A549 (cell line): ENCODE data around the gene C4BPB. TPM values are rescaled to one million over a fixed set of nuclear protein-coding genes. Genes with fewer than 3 reads are reported as not detected.
A peak's percentile ranks its signal among the peaks of the same experiment; 100 is the strongest.

ENCODE experiments used
- ATAC-seq, 2 experiments: fragments of 200-7000 bp in 1 of 2; fragments of >200 bp in 1 of 2; cut with Nextera tagmentation in 1 of 2; cut with Tn5 transposase in 1 of 2; 3 replicates each; pipeline versions ENCODE4 v1.8.0 to v1.9.1; 2018 to 2020; ENCODE audit warnings: mild to moderate bottlenecking in 1 of 2, moderate library complexity in 1 of 2
- CTCF ChIA-PET: fragments of 300-600 bp; sonication (Branson Sonifier 250); formaldehyde crosslinking; extraction: SDS; loops from one replicate; lab custom pipeline; 2021; ENCODE audit warnings: antibody characterized with exemption, inconsistent platforms; lab: Yijun Ruan, JAX
- POLR2A ChIA-PET: fragments of 350-600 bp; formaldehyde crosslinking; extraction: SDS; loops from one replicate; lab custom pipeline; 2021; ENCODE audit warnings: antibody characterized with exemption, inconsistent platforms; lab: Yijun Ruan, JAX
- DNase-seq, 2 experiments: peaks; one replicate each; pipeline versions ENCODE4 v3.0.0 to v3.0.0-alpha.2; 2011 to 2016; ENCODE audit warnings: low read depth in 1 of 2, low spot score in 1 of 2
- FAIRE-seq: peaks from 2 replicates; lab custom pipeline; 2011; peaks lifted over from hg19 to GRCh38; lab: Jason Lieb, UNC
- H3K27ac ChIP-seq, 2 experiments: fragments of >200 bp; sonication (Bioruptor Twin); formaldehyde crosslinking; 3 replicates each; pipeline ENCODE4 v1.5.1; 2016 to 2017
- H3K4me1 ChIP-seq: fragments of >200 bp; sonication (Bioruptor Twin); formaldehyde crosslinking; 3 replicates; pipeline ENCODE4 v1.6.1; 2016
- H3K4me2 ChIP-seq: fragments of >200 bp; sonication (Bioruptor Twin); formaldehyde crosslinking; 3 replicates; pipeline ENCODE4 v1.6.1; 2016
- H3K4me3 ChIP-seq: fragments of >200 bp; sonication (Bioruptor Twin); formaldehyde crosslinking; 3 replicates; pipeline ENCODE4 v1.5.1; 2016
- H3K9me3 ChIP-seq: fragments of >200 bp; sonication (Bioruptor Twin); formaldehyde crosslinking; 3 replicates; pipeline ENCODE4 v1.6.1; 2016
- ATOH8 ChIP-seq: fragments of 250-450 bp; sonication (Bioruptor Pico); IDR thresholded peaks from 2 replicates; pipeline ENCODE4 v1.5.0; 2020; ENCODE audit warnings: low read depth, mild to moderate bottlenecking, moderate library complexity
- EHMT2 ChIP-seq: fragments of 200-600 bp; sonication (generic); IDR thresholded peaks from 2 replicates; pipeline ENCODE4 v1.6.1; 2016; ENCODE audit warnings: antibody characterized with exemption, low read depth, mild to moderate bottlenecking, moderate library complexity
- EP300 ChIP-seq, 2 experiments: fragments of >200 bp; sonication (Bioruptor Twin); formaldehyde crosslinking; IDR thresholded peaks; 2 replicates in 1 of 2; 3 replicates in 1 of 2; pipeline ENCODE4 v1.6.1; 2016 to 2017
- FOSL2 ChIP-seq, 2 experiments: fragments of 450-650 bp in 1 of 2; fragments of >200 bp in 1 of 2; sonication (Bioruptor Twin) in 1 of 2; formaldehyde crosslinking; IDR thresholded peaks; 2 replicates each; pipeline versions ENCODE4 v1.5.0 to v1.6.1; 2016 to 2020; ENCODE audit warnings: mild to moderate bottlenecking in 1 of 2, moderate library complexity in 1 of 2
- HDAC2 ChIP-seq: fragments of 200-600 bp; sonication (generic); IDR thresholded peaks from 2 replicates; pipeline ENCODE4 v1.6.1; 2016
- HEYL ChIP-seq: fragments of 250-450 bp; sonication (Bioruptor Pico); IDR thresholded peaks from 2 replicates; pipeline ENCODE4 v1.8.0; 2021; ENCODE audit warnings: mild to moderate bottlenecking, moderate library complexity
- HOXB13 ChIP-seq: fragments of 250-450 bp; sonication (Bioruptor Pico); IDR thresholded peaks from 2 replicates; pipeline ENCODE4 v1.5.0; 2020; ENCODE audit warnings: low read depth, mild to moderate bottlenecking, moderate library complexity
- HOXB5 ChIP-seq: fragments of 250-450 bp; sonication (Bioruptor Pico); IDR thresholded peaks from 2 replicates; pipeline ENCODE4 v1.5.0; 2020; ENCODE audit warnings: mild to moderate bottlenecking, moderate library complexity
- JUN ChIP-seq, 2 experiments: fragments of >200 bp; sonication (Bioruptor Twin); formaldehyde crosslinking; IDR thresholded peaks; 2 replicates in 1 of 2; 3 replicates in 1 of 2; pipeline ENCODE4 v1.6.1; 2016 to 2017
- MAFK ChIP-seq: fragments of 450-650 bp; IDR thresholded peaks from 2 replicates; pipeline ENCODE4 v1.6.1; 2014; ENCODE audit not compliant: partially characterized antibody
- MYC ChIP-seq: IDR thresholded peaks from 2 replicates; pipeline ENCODE4 v1.6.1; 2012; ENCODE audit warnings: mild to moderate bottlenecking, inconsistent platforms, low read length, improper control_type of control experiment, borderline replicate concordance
- PBX3 ChIP-seq: IDR thresholded peaks from 2 replicates; pipeline ENCODE4 v1.6.1; 2012
- POLR2A ChIP-seq: IDR thresholded peaks from 2 replicates; pipeline ENCODE4 v1.6.1; 2012; ENCODE audit warnings: mild to moderate bottlenecking, low read length
- SMC3 ChIP-seq: fragments of >200 bp; sonication (Bioruptor Twin); formaldehyde crosslinking; IDR thresholded peaks from 3 replicates; pipeline ENCODE4 v1.6.1; 2018; ENCODE audit warnings: inconsistent platforms
- TP53 ChIP-seq: fragments of 250-450 bp; sonication (Bioruptor Pico); IDR thresholded peaks from 2 replicates; pipeline ENCODE4 v1.5.0; 2021; ENCODE audit warnings: mild to moderate bottlenecking, moderate library complexity
- ZC3H11A ChIP-seq: fragments of 450-650 bp; IDR thresholded peaks from 2 replicates; pipeline ENCODE4 v1.6.1; 2014; ENCODE audit warnings: antibody characterized with exemption, mild to moderate bottlenecking
- WGBS: methylation state at CpG from one replicate; pipeline ENCODE4 v1.1.6; 2017; ENCODE audit errors: missing lambda C conversion rate; 5-methylcytosine and 5-hydroxymethylcytosine counted together
- polyA plus RNA-seq, 4 experiments: library from polyadenylated mRNA; depleted of rRNA in 3 of 4; stranded (reverse); fragments of >200 nt; fragmentation: RNase III in 1 of 4; extraction: RNeasy Plus Mini Kit Qiagen cat#74134 plus additional on column Dnase treatment in 1 of 4; gene quantifications; 2 replicates in 3 of 4; 3 replicates in 1 of 4; pipeline ENCODE4 v1.2.3, GENCODE V29; 2011 to 2017
- TF ChIP-seq, protein P1 (sequence below): fragments of 250-450 bp; sonication (Bioruptor Pico); IDR thresholded peaks from 2 replicates; pipeline ENCODE4 v1.5.0; 2021; ENCODE audit warnings: mild to moderate bottlenecking, moderate library complexity, borderline replicate concordance
- TF ChIP-seq, protein P2 (sequence below): fragments of 150-350 bp; IDR thresholded peaks from 2 replicates; pipeline ENCODE4 v1.6.1; 2014; ENCODE audit warnings: low read depth, mild to moderate bottlenecking, low read length

Gene C4BPB
- polyA plus RNA-seq, 2 of the 4 experiments (the other 2 are of a cell fraction): 0.74 to 5.1 TPM

GRCh38 chr1:207049054-207049453 lies 39.6 kb upstream of the C4BPB start:
- FAIRE-seq (no peak), ATAC-seq (no peak), DNase-seq (no peak)
- peak overlapping the region; percentile 91; the same call in 2 of the 3 replicates for H3K4me3 ChIP-seq
- H3K9me3 ChIP-seq: no peaks in the 10 kb centered on the region
- ChIA-PET POLR2A (interaction anchor here (1.1 kb wide), 1 partner anchor 24 kb away, joined by 3 read pairs; no protein-coding TSS in a partner anchor), CTCF (interaction anchor here (0.5 to 3.5 kb wide), 19 partner anchors 9 to 702 kb away, joined by 3 to 40 read pairs (median 7); partner anchors contain the start of gene C1orf116)
- peak overlapping the region; percentile 80 for H3K4me2 ChIP-seq
- H3K27ac ChIP-seq: peak overlapping the region in 1 of 2 experiments; percentile 97; a peak in 3 of 6 replicates
- peaks cover 61% of the 10 kb centered on the region for H3K4me1 ChIP-seq
- WGBS: 69% methylated on average over 4 of the region's 4 CpGs
- TF ChIP-seq ATOH8 (CRISPR knock-in tag) (no peak), EHMT2 (no peak), JUN (IDR thresholded peaks at IDR 0.05) (no peak), HOXB13 (CRISPR knock-in tag) (no peak), HOXB5 (CRISPR knock-in tag) (no peak), PBX3 (no peak), POLR2A (no peak), HDAC2 (no peak), MYC (no peak), ZC3H11A (no peak), MAFK (no peak), HEYL (CRISPR knock-in tag) (no peak), FOSL2 (IDR thresholded peaks at IDR 0.05) (no peak), FOSL2 (CRISPR knock-in tag; IDR thresholded peaks at IDR 0.05) (no peak), TP53 (no peak), EP300 (IDR thresholded peaks at IDR 0.05) (no peak)
- TF ChIP-seq, protein P1, sequence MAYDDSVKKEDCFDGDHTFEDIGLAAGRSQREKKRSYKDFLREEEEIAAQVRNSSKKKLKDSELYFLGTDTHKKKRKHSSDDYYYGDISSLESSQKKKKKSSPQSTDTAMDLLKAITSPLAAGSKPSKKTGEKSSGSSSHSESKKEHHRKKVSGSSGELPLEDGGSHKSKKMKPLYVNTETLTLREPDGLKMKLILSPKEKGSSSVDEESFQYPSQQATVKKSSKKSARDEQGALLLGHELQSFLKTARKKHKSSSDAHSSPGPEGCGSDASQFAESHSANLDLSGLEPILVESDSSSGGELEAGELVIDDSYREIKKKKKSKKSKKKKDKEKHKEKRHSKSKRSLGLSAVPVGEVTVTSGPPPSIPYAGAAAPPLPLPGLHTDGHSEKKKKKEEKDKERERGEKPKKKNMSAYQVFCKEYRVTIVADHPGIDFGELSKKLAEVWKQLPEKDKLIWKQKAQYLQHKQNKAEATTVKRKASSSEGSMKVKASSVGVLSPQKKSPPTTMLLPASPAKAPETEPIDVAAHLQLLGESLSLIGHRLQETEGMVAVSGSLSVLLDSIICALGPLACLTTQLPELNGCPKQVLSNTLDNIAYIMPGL (CRISPR knock-in tag): no peak
- TF ChIP-seq, protein P2, sequence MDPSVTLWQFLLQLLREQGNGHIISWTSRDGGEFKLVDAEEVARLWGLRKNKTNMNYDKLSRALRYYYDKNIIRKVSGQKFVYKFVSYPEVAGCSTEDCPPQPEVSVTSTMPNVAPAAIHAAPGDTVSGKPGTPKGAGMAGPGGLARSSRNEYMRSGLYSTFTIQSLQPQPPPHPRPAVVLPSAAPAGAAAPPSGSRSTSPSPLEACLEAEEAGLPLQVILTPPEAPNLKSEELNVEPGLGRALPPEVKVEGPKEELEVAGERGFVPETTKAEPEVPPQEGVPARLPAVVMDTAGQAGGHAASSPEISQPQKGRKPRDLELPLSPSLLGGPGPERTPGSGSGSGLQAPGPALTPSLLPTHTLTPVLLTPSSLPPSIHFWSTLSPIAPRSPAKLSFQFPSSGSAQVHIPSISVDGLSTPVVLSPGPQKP: no peak

DNA sequence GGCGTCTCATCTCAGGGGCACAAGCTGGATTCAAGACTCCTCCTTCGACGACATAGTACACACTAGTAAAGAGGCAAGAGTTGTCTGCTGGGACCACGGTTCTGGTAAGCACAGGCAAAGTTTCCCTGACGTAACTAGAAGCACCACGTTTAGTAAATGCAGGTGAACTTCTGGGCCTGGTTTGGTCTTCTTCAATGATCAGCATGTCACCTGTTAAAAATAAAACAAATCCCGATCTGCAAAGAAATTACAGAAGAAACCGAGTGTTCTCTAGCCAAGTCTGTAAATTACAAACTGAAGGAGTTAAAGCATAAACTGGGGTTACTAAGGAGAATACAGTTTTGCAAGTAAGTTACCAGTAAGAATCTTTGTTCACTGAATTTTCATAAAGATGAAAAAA lies 39.1 kb upstream of the C4BPB start:
- DNase-seq (no peak), ATAC-seq (no peak), FAIRE-seq (no peak)
- H3K27ac ChIP-seq: peak overlapping the region; percentile 94 to 97
- TF ChIP-seq SMC3 (no peak), HEYL (CRISPR knock-in tag) (no peak)
- ChIA-PET POLR2A (interaction anchor here (0.7 kb wide), 1 partner anchor 68 kb away, joined by 3 read pairs; no protein-coding TSS in a partner anchor), CTCF (interaction anchor here (0.5 to 3.5 kb wide), 31 partner anchors 8 to 701 kb away, joined by 3 to 40 read pairs (median 5); partner anchors contain the start of genes C1orf116 and C4BPB)
- H3K4me3 ChIP-seq: peak overlapping the region; percentile 91
- no peaks in the 10 kb centered on the region for H3K9me3 ChIP-seq
- peaks cover 61% of the 10 kb centered on the region for H3K4me1 ChIP-seq
- H3K4me2 ChIP-seq: peak overlapping the region; percentile 80
- 35% methylated on average over 8 of the region's 8 CpGs for WGBS
